Melanocyte of skin (primary cell): Measurements from ENCODE around the gene ZNF334. TPM values are rescaled to one million over a fixed set of nuclear protein-coding genes. Genes with fewer than 3 reads are reported as not detected.

ENCODE experiments used
- total RNA-seq, 2 donors: library from RNA; depleted of rRNA; stranded (reverse); fragments of >200 nt; gene quantifications; 2 replicates each; pipeline ENCODE4 v1.2.3, GENCODE V29; 2012

Gene ZNF334
- 1 to 10 TPM; 3.7 to 5.2 TPM for total RNA-seq

GRCh38 chr20:46512943-46513844 is at the start of gene ZNF334:
ZNF334 (minus strand) TSS chr20:46513559; CDS start chr20:46512102, 1,457 bp downstream.

GRCh38 chr20:46550461-46550860 is 37.1 kb upstream of the ZNF334 start, which contains the start of gene OCSTAMP:
OCSTAMP (minus strand) TSS chr20:46550654; CDS start chr20:46550560, 94 bp downstream.

Other genes starting within 250 kb of the ZNF334 start
- not detected for gene CDH22, start 205.1 kb downstream of the ZNF334 start, total RNA-seq
- 10 to 100 TPM; 63.9 to 79.2 TPM for gene ELMO2, start 106.9 kb downstream of the ZNF334 start, total RNA-seq
- gene OCSTAMP, start 37.1 kb upstream of the ZNF334 start, total RNA-seq: not detected
- 1 to 10 TPM; 2.0 to 3.1 TPM for gene SLC13A3, start 137.9 kb upstream of the ZNF334 start, total RNA-seq
- 10 to 100 TPM; 16.5 to 29.0 TPM for gene TP53RK, start 175.9 kb upstream of the ZNF334 start, total RNA-seq
- 10 to 100 TPM in 1 of 2 donors, 1 to 10 TPM in 1; 8.3 to 13.4 TPM for gene SLC2A10, start 196.1 kb upstream of the ZNF334 start, total RNA-seq